ENCODE data around the gene DDX20.

Gene DDX20

DNA sequence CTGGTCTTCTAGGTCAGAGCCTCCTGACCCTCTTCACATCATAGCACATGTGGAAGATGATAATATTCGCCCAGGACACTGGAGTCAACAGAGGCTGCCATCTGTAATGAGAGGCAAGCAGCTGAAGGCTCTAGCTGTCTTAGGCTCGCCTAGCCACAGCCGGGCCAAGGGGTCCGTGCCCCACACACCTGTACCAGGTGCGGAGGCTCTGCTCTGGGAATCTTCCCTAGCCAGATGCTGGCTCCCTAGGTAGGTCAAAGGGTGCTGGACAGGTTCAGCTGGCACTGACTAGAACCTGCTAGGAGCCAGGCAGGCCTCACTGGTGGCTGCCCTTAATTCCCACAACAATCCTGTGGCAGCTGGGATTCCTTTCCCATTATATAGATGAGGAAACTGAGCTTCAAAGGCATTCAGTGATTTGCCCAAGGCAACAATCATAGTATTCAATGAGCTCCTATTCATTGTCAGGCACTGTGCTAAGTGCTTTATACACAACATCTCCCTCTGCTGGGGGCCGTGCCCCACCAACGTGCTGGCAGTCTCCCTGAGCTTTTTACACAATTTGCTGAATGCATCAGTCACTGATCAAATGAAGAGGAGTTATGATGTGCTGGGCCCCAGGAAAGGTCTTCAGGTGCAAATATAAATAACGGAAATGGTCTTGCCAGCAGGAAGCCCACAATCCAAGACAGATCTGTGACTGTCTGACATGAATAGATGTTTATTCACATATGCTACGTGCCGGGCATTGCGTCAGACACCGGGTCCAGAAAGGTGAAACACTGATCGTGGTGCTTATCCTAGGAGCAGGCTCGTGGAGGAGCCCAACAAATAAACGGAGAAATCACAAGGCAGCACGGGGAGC is 58.0 kb downstream of the DDX20 start:
- H3K27ac ChIP-seq (ENCODE audit: low read depth, low read length) = no peak overlapping the region
- no peaks in the 10 kb centered on the region for H4K20me1 ChIP-seq (ENCODE audit: low read depth, low read length)
- no peak overlapping the region for H3K9ac ChIP-seq (ENCODE audit: low read length)
- no peaks in the 10 kb centered on the region for H3K27me3 ChIP-seq (ENCODE audit: low read length)
- no peaks in the 10 kb centered on the region for H3K79me2 ChIP-seq (ENCODE audit: insufficient read depth, low read length)
- no peak overlapping the region for H2AFZ ChIP-seq (ENCODE audit: low read depth, low read length, severe bottlenecking)
- no peaks in the 10 kb centered on the region for H3K9me2 ChIP-seq (replicated peaks; ENCODE audit: insufficient read depth, low read length)
- no peaks in the 10 kb centered on the region for H3K36me3 ChIP-seq (ENCODE audit: low read length)
- H3K4me3 ChIP-seq (ENCODE audit: insufficient read depth, low read length, poor library complexity, severe bottlenecking) = no peak overlapping the region
- no peak overlapping the region for H3K4me2 ChIP-seq (ENCODE audit: low read depth, low read length, poor library complexity, severe bottlenecking)
- H3F3A ChIP-seq (ENCODE audit: insufficient read depth) = no peaks in the 10 kb centered on the region
- TF ChIP-seq EZH2phosphoT487 (conservative IDR thresholded peaks at IDR 0.05; ENCODE audit: low read length) = no peak
- TF ChIP-seq, protein P1, sequence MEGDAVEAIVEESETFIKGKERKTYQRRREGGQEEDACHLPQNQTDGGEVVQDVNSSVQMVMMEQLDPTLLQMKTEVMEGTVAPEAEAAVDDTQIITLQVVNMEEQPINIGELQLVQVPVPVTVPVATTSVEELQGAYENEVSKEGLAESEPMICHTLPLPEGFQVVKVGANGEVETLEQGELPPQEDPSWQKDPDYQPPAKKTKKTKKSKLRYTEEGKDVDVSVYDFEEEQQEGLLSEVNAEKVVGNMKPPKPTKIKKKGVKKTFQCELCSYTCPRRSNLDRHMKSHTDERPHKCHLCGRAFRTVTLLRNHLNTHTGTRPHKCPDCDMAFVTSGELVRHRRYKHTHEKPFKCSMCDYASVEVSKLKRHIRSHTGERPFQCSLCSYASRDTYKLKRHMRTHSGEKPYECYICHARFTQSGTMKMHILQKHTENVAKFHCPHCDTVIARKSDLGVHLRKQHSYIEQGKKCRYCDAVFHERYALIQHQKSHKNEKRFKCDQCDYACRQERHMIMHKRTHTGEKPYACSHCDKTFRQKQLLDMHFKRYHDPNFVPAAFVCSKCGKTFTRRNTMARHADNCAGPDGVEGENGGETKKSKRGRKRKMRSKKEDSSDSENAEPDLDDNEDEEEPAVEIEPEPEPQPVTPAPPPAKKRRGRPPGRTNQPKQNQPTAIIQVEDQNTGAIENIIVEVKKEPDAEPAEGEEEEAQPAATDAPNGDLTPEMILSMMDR (IDR thresholded peaks at IDR 0.05; ENCODE audit: insufficient read depth, low read length, poor library complexity, severe bottlenecking) = peak; percentile 22
- H3K9me3 ChIP-seq (ENCODE audit: insufficient read depth, low read length) = no peaks in the 10 kb centered on the region

DNA sequence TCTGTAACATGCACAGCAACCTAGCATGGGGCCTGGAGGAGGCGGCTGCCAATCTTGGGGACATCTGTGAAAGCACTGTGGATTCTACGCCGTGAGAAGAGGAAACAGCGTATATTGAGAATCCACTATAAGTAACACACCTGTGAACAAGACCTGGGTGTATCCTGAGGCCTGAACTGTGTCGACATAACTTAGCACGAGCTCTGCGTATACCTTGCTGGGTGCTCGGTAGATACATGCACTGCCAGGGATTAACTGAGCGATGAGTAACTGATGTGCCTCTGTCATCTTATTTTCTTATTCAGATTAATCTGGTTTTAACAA is 58.6 kb downstream of the DDX20 start:
- no peaks in the 10 kb centered on the region for H3K27me3 ChIP-seq (ENCODE audit: low read length)
- H3K4me3 ChIP-seq (ENCODE audit: insufficient read depth, low read length, poor library complexity, severe bottlenecking) = no peak overlapping the region
- H3K79me2 ChIP-seq (ENCODE audit: insufficient read depth, low read length) = no peaks in the 10 kb centered on the region
- no peak for TF ChIP-seq EZH2phosphoT487 (conservative IDR thresholded peaks at IDR 0.05; ENCODE audit: low read length)
- TF ChIP-seq, protein P1 (IDR thresholded peaks at IDR 0.05; ENCODE audit: insufficient read depth, low read length, poor library complexity, severe bottlenecking) = no peak
- no peak overlapping the region for H3K4me2 ChIP-seq (ENCODE audit: low read depth, low read length, poor library complexity, severe bottlenecking)
- H3K36me3 ChIP-seq (ENCODE audit: low read length) = no peaks in the 10 kb centered on the region
- no peak overlapping the region for H2AFZ ChIP-seq (ENCODE audit: low read depth, low read length, severe bottlenecking)
- no peak overlapping the region for H3K9ac ChIP-seq (ENCODE audit: low read length)
- H3F3A ChIP-seq (ENCODE audit: insufficient read depth) = no peaks in the 10 kb centered on the region
- H3K9me2 ChIP-seq (replicated peaks; ENCODE audit: insufficient read depth, low read length) = no peaks in the 10 kb centered on the region
- H4K20me1 ChIP-seq (ENCODE audit: low read depth, low read length) = no peaks in the 10 kb centered on the region
- no peak overlapping the region for H3K27ac ChIP-seq (ENCODE audit: low read depth, low read length)
- no peaks in the 10 kb centered on the region for H3K9me3 ChIP-seq (ENCODE audit: insufficient read depth, low read length)

DNA sequence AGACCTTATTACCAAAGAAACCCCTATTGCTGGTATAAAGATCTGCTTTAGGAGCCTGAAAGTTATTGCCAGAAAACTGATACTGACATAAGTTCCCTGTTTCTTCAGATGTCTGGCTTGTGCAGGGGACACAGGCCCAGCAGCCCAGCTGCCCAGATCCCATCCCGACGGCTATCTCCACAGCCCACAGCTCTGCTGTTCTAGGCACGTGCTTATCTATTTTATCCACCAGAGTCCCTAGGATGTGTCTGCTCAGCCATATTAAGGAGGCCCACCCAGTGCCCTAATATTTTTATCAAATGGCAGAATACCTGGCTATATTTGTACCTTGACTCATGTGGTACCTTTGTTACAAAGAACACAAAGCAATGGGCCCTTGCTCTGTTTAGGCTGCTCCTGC is 58.9 kb downstream of the DDX20 start:
- Histone ChIP-seq H3K4me2 (ENCODE audit: low read depth, low read length, poor library complexity, severe bottlenecking) (no peak overlapping the region), H3F3A (ENCODE audit: insufficient read depth) (no peaks in the 10 kb centered on the region), H3K27me3 (ENCODE audit: low read length) (no peaks in the 10 kb centered on the region), H3K9me3 (ENCODE audit: insufficient read depth, low read length) (no peaks in the 10 kb centered on the region), H3K9me2 (replicated peaks; ENCODE audit: insufficient read depth, low read length) (no peaks in the 10 kb centered on the region), H3K4me3 (ENCODE audit: insufficient read depth, low read length, poor library complexity, severe bottlenecking) (no peak overlapping the region), H3K27ac (ENCODE audit: low read depth, low read length) (no peak overlapping the region), H4K20me1 (ENCODE audit: low read depth, low read length) (no peaks in the 10 kb centered on the region), H3K9ac (ENCODE audit: low read length) (no peak overlapping the region), H2AFZ (ENCODE audit: low read depth, low read length, severe bottlenecking) (no peak overlapping the region), H3K36me3 (ENCODE audit: low read length) (no peaks in the 10 kb centered on the region), H3K79me2 (ENCODE audit: insufficient read depth, low read length) (no peaks in the 10 kb centered on the region)
- TF ChIP-seq EZH2phosphoT487 (conservative IDR thresholded peaks at IDR 0.05; ENCODE audit: low read length) = no peak
- TF ChIP-seq, protein P1 (IDR thresholded peaks at IDR 0.05; ENCODE audit: insufficient read depth, low read length, poor library complexity, severe bottlenecking) = no peak

Measured in SU-DHL-6 (cell line).